HEK293 (cell line): ENCODE data around the gene SNCB.

Source experiments
- CTCF ChIA-PET: fragments of 350-600 bp; formaldehyde crosslinking; extraction: SDS; loops from one replicate; lab custom pipeline; 2021; ENCODE audit warnings: antibody characterized with exemption; lab: Yijun Ruan, JAX
- POLR2A ChIA-PET: fragments of 300-600 bp; formaldehyde crosslinking; extraction: SDS; loops from one replicate; lab custom pipeline; 2020; ENCODE audit warnings: antibody characterized with exemption, inconsistent platforms; lab: Yijun Ruan, JAX
- H3K27ac ChIP-seq: fragments of 200-500 bp; sonication (Bioruptor generic); 2 replicates; pipeline ENCODE4 v1.5.1; 2014; ENCODE audit warnings: low read depth, low read length, control low read depth, inconsistent platforms; ENCODE audit errors: extremely low read depth
- H3K36me3 ChIP-seq, 2 experiments: fragments of 200-500 bp in 1 of 2; sonication (Bioruptor generic) in 1 of 2; 1 replicate in 1 of 2; 2 replicates in 1 of 2; pipeline ENCODE4 v1.5.1; 2014 to 2017; ENCODE audit warnings: inconsistent platforms in 2 of 2, low read length in 2 of 2; ENCODE audit not compliant: control insufficient read depth in 2 of 2, insufficient read depth in 1 of 2
- H3K4me1 ChIP-seq: fragments of 200-500 bp; sonication (Bioruptor generic); 2 replicates; pipeline ENCODE4 v1.5.1; 2014; ENCODE audit warnings: mild to moderate bottlenecking, low read length, inconsistent platforms; ENCODE audit not compliant: control insufficient read depth, insufficient read depth
- H3K4me3 ChIP-seq: 2 replicates; pipeline ENCODE4 v1.5.1; 2011; ENCODE audit warnings: low read depth, mild to moderate bottlenecking, control low read depth, low read length, moderate library complexity
- H3K9me3 ChIP-seq: fragments of 200-500 bp; sonication (Bioruptor generic); 2 replicates; pipeline ENCODE4 v1.5.1; 2014; ENCODE audit warnings: low read depth, low read length, inconsistent platforms; ENCODE audit not compliant: control insufficient read depth, insufficient read depth
- BCL11A ChIP-seq: fragments of 450-650 bp; formaldehyde crosslinking; IDR thresholded peaks from 2 replicates; pipeline ENCODE4 v1.5.1; 2016; ENCODE audit warnings: low read depth, missing biosample characterization, missing genetic modification characterization
- KLF16 ChIP-seq: fragments of 450-650 bp; formaldehyde crosslinking; IDR thresholded peaks from 2 replicates; pipeline ENCODE4 v1.5.1; 2017; ENCODE audit warnings: missing biosample characterization, missing genetic modification characterization
- KLF8 ChIP-seq: fragments of 450-650 bp; formaldehyde crosslinking; IDR thresholded peaks from 2 replicates; pipeline ENCODE4 v1.5.1; 2016; ENCODE audit warnings: missing biosample characterization, missing genetic modification characterization
- MZF1 ChIP-seq: fragments of 450-650 bp; formaldehyde crosslinking; IDR thresholded peaks from 2 replicates; pipeline ENCODE4 v1.5.1; 2017; ENCODE audit warnings: missing biosample characterization, missing genetic modification characterization, borderline replicate concordance
- REPIN1 ChIP-seq: fragments of 450-650 bp; formaldehyde crosslinking; IDR thresholded peaks from 2 replicates; pipeline ENCODE4 v1.5.1; 2017; ENCODE audit warnings: missing biosample characterization, missing genetic modification characterization, low read depth
- SCRT1 ChIP-seq: fragments of 450-650 bp; formaldehyde crosslinking; IDR thresholded peaks from 2 replicates; pipeline ENCODE4 v1.5.1; 2016; ENCODE audit warnings: missing biosample characterization, missing genetic modification characterization, borderline replicate concordance
- SCRT2 ChIP-seq: fragments of 450-650 bp; formaldehyde crosslinking; IDR thresholded peaks from 2 replicates; pipeline ENCODE4 v1.5.1; 2016; ENCODE audit warnings: missing biosample characterization, missing genetic modification characterization
- SP3 ChIP-seq: fragments of 450-650 bp; formaldehyde crosslinking; IDR thresholded peaks from 2 replicates; pipeline ENCODE4 v1.5.1; 2016; ENCODE audit warnings: missing biosample characterization, missing genetic modification characterization
- SP7 ChIP-seq: fragments of 450-650 bp; formaldehyde crosslinking; IDR thresholded peaks from 2 replicates; pipeline ENCODE4 v1.5.1; 2016; ENCODE audit warnings: missing biosample characterization, missing genetic modification characterization
- TRIM28 ChIP-seq: IDR thresholded peaks from 2 replicates; pipeline ENCODE4 v1.6.1; 2011; ENCODE audit warnings: low read length, control low read depth, borderline replicate concordance
- ZBTB49 ChIP-seq: fragments of 450-650 bp; formaldehyde crosslinking; IDR thresholded peaks from 2 replicates; pipeline ENCODE4 v1.5.1; 2016; ENCODE audit warnings: missing biosample characterization, missing genetic modification characterization, low read depth
- ZFP37 ChIP-seq: fragments of 450-650 bp; formaldehyde crosslinking; IDR thresholded peaks from 2 replicates; pipeline ENCODE4 v1.5.1; 2016; ENCODE audit warnings: missing biosample characterization, missing genetic modification characterization
- ZFP69B ChIP-seq: fragments of 450-650 bp; formaldehyde crosslinking; IDR thresholded peaks from 2 replicates; pipeline ENCODE4 v1.5.1; 2016; ENCODE audit warnings: missing biosample characterization, missing genetic modification characterization
- ZNF121 ChIP-seq: fragments of 450-650 bp; formaldehyde crosslinking; IDR thresholded peaks from 2 replicates; pipeline ENCODE4 v1.5.1; 2016; ENCODE audit warnings: missing biosample characterization, missing genetic modification characterization
- ZNF175 ChIP-seq: fragments of 450-650 bp; formaldehyde crosslinking; IDR thresholded peaks from 2 replicates; pipeline ENCODE4 v1.5.1; 2016; ENCODE audit warnings: missing biosample characterization, missing genetic modification characterization
- ZNF221 ChIP-seq: fragments of 450-650 bp; formaldehyde crosslinking; IDR thresholded peaks from 2 replicates; pipeline ENCODE4 v1.5.1; 2017; ENCODE audit warnings: missing biosample characterization, missing genetic modification characterization, borderline replicate concordance
- ZNF280C ChIP-seq: fragments of 450-650 bp; formaldehyde crosslinking; IDR thresholded peaks from 2 replicates; pipeline ENCODE4 v1.5.1; 2016; ENCODE audit warnings: missing biosample characterization, missing genetic modification characterization
- ZNF292 ChIP-seq: fragments of 450-650 bp; formaldehyde crosslinking; IDR thresholded peaks from 2 replicates; pipeline ENCODE4 v1.5.1; 2016; ENCODE audit warnings: low read depth, missing biosample characterization, missing genetic modification characterization, borderline replicate concordance
- ZNF391 ChIP-seq: fragments of 450-650 bp; formaldehyde crosslinking; IDR thresholded peaks from 2 replicates; pipeline ENCODE4 v1.5.1; 2016; ENCODE audit warnings: low read depth, missing biosample characterization, missing genetic modification characterization, borderline replicate concordance
- ZNF549 ChIP-seq: fragments of 450-650 bp; IDR thresholded peaks from 2 replicates; pipeline ENCODE4 v1.5.1; 2018; ENCODE audit warnings: missing biosample characterization, missing genetic modification characterization, mild to moderate bottlenecking, inconsistent platforms, moderate library complexity
- ZNF585B ChIP-seq: fragments of 450-650 bp; formaldehyde crosslinking; IDR thresholded peaks from 2 replicates; pipeline ENCODE4 v1.5.1; 2016; ENCODE audit warnings: missing biosample characterization, missing genetic modification characterization
- ZNF610 ChIP-seq: fragments of 450-650 bp; formaldehyde crosslinking; IDR thresholded peaks from 2 replicates; pipeline ENCODE4 v1.5.1; 2016; ENCODE audit warnings: missing biosample characterization, missing genetic modification characterization, borderline replicate concordance
- ZNF621 ChIP-seq: fragments of 450-650 bp; formaldehyde crosslinking; IDR thresholded peaks from 2 replicates; pipeline ENCODE4 v1.5.1; 2017; ENCODE audit warnings: missing biosample characterization, missing genetic modification characterization
- ZNF623 ChIP-seq: fragments of 450-650 bp; formaldehyde crosslinking; IDR thresholded peaks from 2 replicates; pipeline ENCODE4 v1.5.1; 2016; ENCODE audit warnings: missing biosample characterization, missing genetic modification characterization
- ZNF670 ChIP-seq: fragments of 450-650 bp; formaldehyde crosslinking; IDR thresholded peaks from 2 replicates; pipeline ENCODE4 v1.5.1; 2016; ENCODE audit warnings: missing biosample characterization, missing genetic modification characterization, low read depth
- ZNF768 ChIP-seq: fragments of 450-650 bp; formaldehyde crosslinking; IDR thresholded peaks from 2 replicates; pipeline ENCODE4 v1.5.1; 2018; ENCODE audit warnings: missing biosample characterization, mild to moderate bottlenecking, missing genetic modification characterization
- ZSCAN18 ChIP-seq: fragments of 450-650 bp; formaldehyde crosslinking; IDR thresholded peaks from 2 replicates; pipeline ENCODE4 v1.5.1; 2016; ENCODE audit warnings: missing biosample characterization, missing genetic modification characterization
- TF ChIP-seq, protein P1 (sequence below): fragments of 450-650 bp; formaldehyde crosslinking; IDR thresholded peaks from 2 replicates; pipeline ENCODE4 v1.5.1; 2016; ENCODE audit warnings: missing biosample characterization, missing genetic modification characterization, borderline replicate concordance

Gene SNCB

DNA sequence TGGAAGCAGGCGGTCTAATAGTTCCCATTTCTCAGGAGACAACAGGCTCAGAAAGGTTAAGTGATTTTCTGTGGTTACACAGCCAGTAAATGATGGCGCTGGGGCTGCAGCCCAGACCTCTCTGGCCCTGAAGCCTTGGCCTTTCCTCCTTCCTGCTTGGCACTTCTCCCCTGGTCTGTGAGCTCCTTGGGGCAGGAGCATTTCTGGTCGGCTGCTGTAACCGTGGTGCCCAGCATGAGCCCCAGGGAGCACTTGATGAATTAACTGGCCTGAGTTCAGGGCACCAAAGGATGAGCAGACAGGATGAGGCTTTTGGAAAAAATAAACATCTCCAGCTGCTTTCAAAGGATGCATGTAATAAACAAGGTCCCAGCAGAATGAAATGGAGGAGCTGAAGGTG is 51.0 kb downstream of the SNCB start:
- no peak overlapping the region for H3K4me3 ChIP-seq
- H3K27ac ChIP-seq, result no peak overlapping the region
- POLR2A ChIA-PET, result no interaction called here
- TF ChIP-seq KLF8, result no peak
- TF ChIP-seq SP7 (tag by site-specific recombination), result no peak
- no peak for TF ChIP-seq ZNF610 (tag by site-specific recombination)
- TF ChIP-seq REPIN1 (tag by site-specific recombination), result no peak
- TF ChIP-seq ZNF585B, result no peak
- TF ChIP-seq BCL11A (tag by site-specific recombination), result no peak
- TF ChIP-seq ZFP69B (tag by site-specific recombination), result no peak
- no peak for TF ChIP-seq ZBTB49 (tag by site-specific recombination)
- TF ChIP-seq, protein P1, sequence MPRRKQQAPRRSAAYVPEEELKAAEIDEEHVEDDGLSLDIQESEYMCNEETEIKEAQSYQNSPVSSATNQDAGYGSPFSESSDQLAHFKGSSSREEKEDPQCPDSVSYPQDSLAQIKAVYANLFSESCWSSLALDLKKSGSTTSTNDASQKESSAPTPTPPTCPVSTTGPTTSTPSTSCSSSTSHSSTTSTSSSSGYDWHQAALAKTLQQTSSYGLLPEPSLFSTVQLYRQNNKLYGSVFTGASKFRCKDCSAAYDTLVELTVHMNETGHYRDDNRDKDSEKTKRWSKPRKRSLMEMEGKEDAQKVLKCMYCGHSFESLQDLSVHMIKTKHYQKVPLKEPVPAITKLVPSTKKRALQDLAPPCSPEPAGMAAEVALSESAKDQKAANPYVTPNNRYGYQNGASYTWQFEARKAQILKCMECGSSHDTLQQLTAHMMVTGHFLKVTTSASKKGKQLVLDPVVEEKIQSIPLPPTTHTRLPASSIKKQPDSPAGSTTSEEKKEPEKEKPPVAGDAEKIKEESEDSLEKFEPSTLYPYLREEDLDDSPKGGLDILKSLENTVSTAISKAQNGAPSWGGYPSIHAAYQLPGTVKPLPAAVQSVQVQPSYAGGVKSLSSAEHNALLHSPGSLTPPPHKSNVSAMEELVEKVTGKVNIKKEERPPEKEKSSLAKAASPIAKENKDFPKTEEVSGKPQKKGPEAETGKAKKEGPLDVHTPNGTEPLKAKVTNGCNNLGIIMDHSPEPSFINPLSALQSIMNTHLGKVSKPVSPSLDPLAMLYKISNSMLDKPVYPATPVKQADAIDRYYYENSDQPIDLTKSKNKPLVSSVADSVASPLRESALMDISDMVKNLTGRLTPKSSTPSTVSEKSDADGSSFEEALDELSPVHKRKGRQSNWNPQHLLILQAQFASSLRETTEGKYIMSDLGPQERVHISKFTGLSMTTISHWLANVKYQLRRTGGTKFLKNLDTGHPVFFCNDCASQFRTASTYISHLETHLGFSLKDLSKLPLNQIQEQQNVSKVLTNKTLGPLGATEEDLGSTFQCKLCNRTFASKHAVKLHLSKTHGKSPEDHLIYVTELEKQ (tag by site-specific recombination), result no peak
- no peak for TF ChIP-seq ZNF292 (tag by site-specific recombination)
- no peak for TF ChIP-seq ZNF621
- no peak for TF ChIP-seq ZFP37
- no peak for TF ChIP-seq ZNF175 (tag by site-specific recombination)
- TF ChIP-seq SP3 (tag by site-specific recombination), result no peak
- TF ChIP-seq ZNF221 (tag by site-specific recombination), result no peak
- TF ChIP-seq, all 188 proteins: peak for 0
- CTCF ChIA-PET, result interaction anchor here (0.6 to 1.3 kb wide), 6 partner anchors 8 to 395 kb away, joined by 3 to 6 read pairs (median 4); partner anchors contain the start of genes EIF4E1B and SNCB
- no peaks in the 10 kb centered on the region for H3K4me1 ChIP-seq
- H3K9me3 ChIP-seq, result no peaks in the 10 kb centered on the region
- no peaks in the 10 kb centered on the region for H3K36me3 ChIP-seq

DNA sequence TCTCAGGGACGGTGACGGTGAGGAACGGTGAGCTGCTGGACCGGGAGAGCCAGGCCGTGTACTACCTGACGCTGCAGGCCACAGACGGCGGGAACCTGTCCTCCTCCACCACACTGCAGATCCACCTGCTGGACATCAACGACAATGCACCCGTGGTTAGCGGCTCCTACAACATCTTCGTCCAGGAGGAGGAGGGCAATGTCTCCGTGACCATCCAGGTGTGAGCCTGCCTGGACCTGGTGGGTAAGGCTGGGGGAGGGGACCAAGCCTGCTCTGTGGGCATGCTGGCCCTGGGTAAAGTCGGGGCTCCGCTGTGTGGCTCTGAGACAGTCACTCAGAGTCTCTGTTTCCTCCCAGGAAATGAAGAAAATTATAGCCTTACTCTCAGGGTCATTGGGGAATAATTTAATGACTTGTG is 51.9 kb downstream of the SNCB start:
- Histone ChIP-seq H3K9me3 (no peaks in the 10 kb centered on the region), H3K4me3 (no peak overlapping the region), H3K27ac (no peak overlapping the region), H3K4me1 (no peaks in the 10 kb centered on the region), H3K36me3 (no peaks in the 10 kb centered on the region)
- ChIA-PET CTCF (interaction anchor here (0.6 to 1.6 kb wide), 13 partner anchors 9 to 710 kb away, joined by 3 to 6 read pairs (median 3); partner anchors contain the start of genes EIF4E1B, SNCB and TSPAN17), POLR2A (no interaction called here)
- TF ChIP-seq SCRT1 (tag by site-specific recombination), result peak; percentile 58; the same call in 1 of the 2 replicates
- no peak for TF ChIP-seq ZNF121 (tag by site-specific recombination)
- no peak for TF ChIP-seq ZNF280C
- no peak for TF ChIP-seq MZF1 (tag by site-specific recombination)
- no peak for TF ChIP-seq ZNF670 (tag by site-specific recombination)
- no peak for TF ChIP-seq ZNF623 (tag by site-specific recombination)
- 0 out of 2 replicates have a peak, but pooled peaks have one; percentile 26 for TF ChIP-seq KLF16 (tag by site-specific recombination)
- TF ChIP-seq ZNF391 (tag by site-specific recombination), result no peak
- TF ChIP-seq ZSCAN18 (tag by site-specific recombination), result no peak
- no peak for TF ChIP-seq ZNF549 (tag by site-specific recombination)
- no peak for TF ChIP-seq TRIM28
- TF ChIP-seq ZNF768, result peak; percentile 55; the same call in 1 of the 2 replicates
- 0 out of 2 replicates have a peak, but pooled peaks have one; percentile 47 for TF ChIP-seq SCRT2 (tag by site-specific recombination)
